ENCODE data around the gene GJD4. TPM values are rescaled to one million over a fixed set of nuclear protein-coding genes. Genes with fewer than 3 reads are reported as not detected.

Gene GJD4
- total RNA-seq (2013; cell fraction: nucleolus; rRNA removed) = not detected in 2 replicates
- total RNA-seq (2014; rRNA removed) (not detected in 2 replicates), total RNA-seq (2014; rRNA removed; fragmentation: Illumina TruSeq; extraction: Trizol) (not detected in 2 replicates), total RNA-seq (2021) (not detected in 2 replicates), polyA plus RNA-seq (2011; rRNA removed) (not detected in 2 replicates), polyA plus RNA-seq (2014; fragmentation: Illumina TruSeq; extraction: Trizol) (not detected in 2 replicates), polyA plus RNA-seq (2014; fragmentation: Nextera tagmentation; extraction: Ambion mirVana) (not detected), polyA plus RNA-seq (2014; rRNA removed) (not detected in 2 replicates), polyA plus RNA-seq (2016; fragmentation: Nextera tagmentation; extraction: Ambion mirVana) (not detected), polyA minus RNA-seq (2011; rRNA and poly(A)+ RNA removed) (not detected in 2 replicates), Bru-seq, nascent RNA (percentile 14 among the genes with signal in this experiment), BruChase-seq, experiment 1, labeled RNA remaining after a 6-hour chase (not detected), BruChase-seq, experiment 2, labeled RNA remaining after a 2-hour chase (percentile 20 among the genes with signal in this experiment)
- polyA plus RNA-seq (2011; ENCODE audit: low read depth) = not detected
- not detected in 2 replicates for polyA plus RNA-seq (2011; cell fraction: cytosol; rRNA removed)
- polyA plus RNA-seq (2011; cell fraction: nucleus; rRNA removed) = not detected in 2 replicates
- polyA plus RNA-seq (2012) = not detected in 2 replicates
- not detected in 2 replicates for polyA minus RNA-seq (2011; cell fraction: cytosol; rRNA and poly(A)+ RNA removed)
- polyA minus RNA-seq (2011; cell fraction: nucleus; rRNA and poly(A)+ RNA removed) = not detected in 2 replicates
- long read RNA-seq, experiment 1 = 0 reads
- long read RNA-seq, experiment 2 = 0 reads

GRCh38 chr10:35605191-35605590 lies at the start of gene GJD4:
Gene GJD4, plus strand, starts transcription at chr10:35605341. Its CDS starts 227 bp downstream, at chr10:35605568.
- FAIRE-seq = no peak
- Histone ChIP-seq H3K4me2 (ENCODE audit: control insufficient read depth, insufficient read depth) (no peak within 1 kb of the TSS), H3K9ac (ENCODE audit: control insufficient read depth, insufficient read depth, low read length) (no peak within 1 kb of the TSS), H3K4me1 (ENCODE audit: control insufficient read depth, insufficient read depth, low read length) (no peaks in the 10 kb centered on the region), H3K27me3 (replicated peaks in 1 of 2; ENCODE audit: control insufficient read depth in 2 of 2, insufficient read depth in 2 of 2, low read length in 1 of 2) (peaks cover 1 to 5% of the 10 kb centered on the region in 2 experiments; a peak in 3 of 4 replicates), H4K20me1 (ENCODE audit: control insufficient read depth, insufficient read depth) (no peaks in the 10 kb centered on the region), H3K79me2 (ENCODE audit: control insufficient read depth, insufficient read depth, low read length) (no peaks in the 10 kb centered on the region), H3K36me3 (ENCODE audit: control insufficient read depth in 2 of 2, insufficient read depth in 2 of 2, low read length in 1 of 2) (no peaks in the 10 kb centered on the region), H3K4me3 (no peak within 1 kb of the TSS), H2AFZ (ENCODE audit: control insufficient read depth, low read depth, low read length) (no peak within 1 kb of the TSS), H3K9me3 (replicated peaks; ENCODE audit: control insufficient read depth, insufficient read depth, low read length) (no peaks in the 10 kb centered on the region; the same call in 2 of the 3 replicates), H3K27ac (ENCODE audit: control insufficient read depth, insufficient read depth) (no peak within 1 kb of the TSS)
- TF ChIP-seq TCF3 (IDR thresholded peaks at IDR 0.05; ENCODE audit: borderline replicate concordance, insufficient read depth, low read depth, low read length) (no peak), FOS (IDR thresholded peaks at IDR 0.05; ENCODE audit: borderline replicate concordance, extremely low read depth, insufficient read length) (no peak), SMAD1 (IDR thresholded peaks at IDR 0.05; ENCODE audit: low read depth, partially characterized antibody) (no peak), NR2C1 (IDR thresholded peaks at IDR 0.05) (no peak), TARDBP (IDR thresholded peaks at IDR 0.05; ENCODE audit: borderline replicate concordance) (no peak), MYB (IDR thresholded peaks at IDR 0.05; ENCODE audit: borderline replicate concordance, low read depth, low read length) (no peak), CREB1 (IDR thresholded peaks at IDR 0.05; ENCODE audit: low read depth) (no peak), SPI1 (IDR thresholded peaks at IDR 0.05; ENCODE audit: borderline replicate concordance, insufficient read depth, low read depth, low read length) (no peak)
- ChIA-PET CTCF (no interaction called here), RAD21 (ENCODE audit: unreplicated experiment) (no interaction called here), POLR2A (no interaction called here), SMC1A (ENCODE audit: uncharacterized antibody, unreplicated experiment) (no interaction called here)
- intact Hi-C loops (cut with micrococcal nuclease; ENCODE audit: unreplicated experiment) (no loop called here), in situ Hi-C loops (cut with MboI) (no loop called here)
- BruUV-seq (replicated peaks) = no TSS peak
- WGBS (ENCODE audit: insufficient coverage, insufficient replicate concordance, low lambda C conversion rate, missing lambda C conversion rate) = 31% methylated on average over 8 of the region's 8 CpGs
- DNase-seq (ENCODE audit: low read depth, low spot score) = no peak
- ATAC-seq = no peak
